Pancreas (tissue), 10 donors: ENCODE results near the gene HS6ST1. TPM values are rescaled to one million over a fixed set of nuclear protein-coding genes. Genes with fewer than 3 reads are reported as not detected.
A peak's percentile ranks its signal among the peaks of the same experiment; 100 is the strongest.

Source experiments
- ATAC-seq, 4 donors: fragments of 200-7000 bp; cut with Tn5 transposase; one replicate each; pipeline versions ENCODE4 v1.8.0 to v1.9.1; 2020; ENCODE audit warnings: mild to moderate bottlenecking in 4 of 4, moderate library complexity in 4 of 4
- DNase-seq, 6 donors: peaks; one replicate each; pipeline ENCODE4 v3.0.0-alpha.2; 2020
- FAIRE-seq: peaks from 2 replicates; lab custom pipeline; 2012; peaks lifted over from hg19 to GRCh38; lab: Jason Lieb, UNC
- H3K27ac ChIP-seq, 4 donors: fragments of 200-600 bp; sonication (generic); 1 replicate in 3 of 4; 2 replicates in 1 of 4; pipeline versions ENCODE4 v1.5.0 to v1.8.0; 2020
- H3K27me3 ChIP-seq, 4 donors: fragments of 200-600 bp; one replicate each; pipeline ENCODE4 v1.8.0; 2021
- H3K36me3 ChIP-seq, 3 donors: fragments of 200-600 bp; sonication (generic) in 1 of 3; one replicate each; pipeline versions ENCODE4 v1.5.0 to v1.8.0; 2020 to 2021
- H3K4me1 ChIP-seq, 3 donors: fragments of 200-600 bp; one replicate each; pipeline ENCODE4 v1.8.0; 2021
- H3K4me3 ChIP-seq, 4 donors: fragments of 200-600 bp; sonication (generic) in 2 of 4; one replicate each; pipeline versions ENCODE4 v1.5.0 to v1.8.0; 2020 to 2021
- H3K9me3 ChIP-seq, 4 donors: fragments of 200-600 bp; one replicate each; pipeline ENCODE4 v1.8.0; 2021
- CTCF ChIP-seq, 4 donors: fragments of 200-600 bp; sonication (generic) in 3 of 4; IDR thresholded peaks; one replicate each; pipeline versions ENCODE4 v1.5.0 to v1.8.0; 2021; ENCODE audit warnings: antibody characterized with exemption in 4 of 4
- WGBS, 2 donors: extraction: QIAGEN DNeasy Blood & Tissue Kit; methylation state at CpG; one replicate each; pipeline ENCODE4 v1.1.7; 2013; 5-methylcytosine and 5-hydroxymethylcytosine counted together
- intact Hi-C, 3 donors: fragments of 100-400 bp; cut with DNase I; formaldehyde crosslinking; loops; one replicate each; pipeline versions ENCODE4 v1.11.1 to v1.14.2; 2022
- polyA plus RNA-seq, 2 donors: library from polyadenylated mRNA; stranded (reverse); fragments of 200-250 nt; gene quantifications; one replicate each; pipeline ENCODE4 v1.2.3, GENCODE V29; 2013
- total RNA-seq, 6 donors: library from RNA; stranded (reverse); fragmentation: NEBNext Ultra II Directional in 4 of 6; extraction: Animal tissue kit (Norgen Biotek cat#: 25700) in 4 of 6; gene quantifications; one replicate each; pipeline versions ENCODE4 v1.2.1 to v1.2.4, GENCODE V29; 2021 to 2023
- donor health status: healthy with polysubstance abuse.
- donor health status: DM: no; HTN: no; CAD: no; lungs with moderate emphysema.
- donor health status: DM: no; HTN: no; CAD: no.
- donor health status: control.
- donor health status: control.
- donor health status: Bipolar disorder and iron deficiency.
- donor health status: DM: yes; HTN: yes; CAD: no.
- donor health status: DM: no; HTN: no; CAD: no.
- donor health status: DM: no; HTN: no; CAD: no.
- donor health status: DM: yes; HTN: yes; CAD: no.

HS6ST1 gene
- 10 to 100 TPM; 20.7 to 47.8 (median 25.3) TPM for total RNA-seq
- polyA plus RNA-seq, result 10 to 100 TPM; 24.5 to 28.4 TPM

- H3K27me3 ChIP-seq, result no peaks in the 10 kb centered on the region
- H3K4me3 ChIP-seq, result peak within 1 kb of the TSS; percentile 60 to 98 (median 88)
- H3K36me3 ChIP-seq, result no peaks in the 10 kb centered on the region
- peak; percentile 72 to 79 (median 78) for ATAC-seq
- peak; percentile 85 to 95 (median 90) for DNase-seq
- peaks cover 0 to 19% (median 4%) of the 10 kb centered on the region in 3 donors for H3K4me1 ChIP-seq
- no peak for FAIRE-seq
- H3K9me3 ChIP-seq, result no peaks in the 10 kb centered on the region
- WGBS, 2 donors, result 2% methylated on average over 70 to 84 of the region's 84 CpGs
- H3K27ac ChIP-seq, result peak within 1 kb of the TSS in 3 of 4 donors; percentile 46 to 50 (median 50)
- no peak for TF ChIP-seq CTCF (IDR thresholded peaks at IDR 0.05)
- intact Hi-C loops, result loop anchor here in 1 of 3 donors (5.0 kb wide), 1 partner anchor 92 kb away; no protein-coding TSS in a partner anchor
These were observed at the start of gene HS6ST1 for GRCh38 chr2:128318776-128319464. TSS of gene HS6ST1 (minus strand) at chr2:128318868. CDS start at chr2:128318563, 305 bp downstream.

GRCh38 chr2:128367601-128368359 lies 49.1 kb upstream of the HS6ST1 start:
- H3K27me3 ChIP-seq, result no peaks in the 10 kb centered on the region
- H3K4me3 ChIP-seq, result no peak overlapping the region
- 91 to 92% methylated on average over 23 of the region's 23 CpGs for WGBS, 2 donors
- no peak for ATAC-seq
- H3K4me1 ChIP-seq, result peaks cover 0 to under 1% (median 0%) of the 10 kb centered on the region in 3 donors
- TF ChIP-seq CTCF (IDR thresholded peaks at IDR 0.05), result no peak
- H3K9me3 ChIP-seq, result no peaks in the 10 kb centered on the region
- intact Hi-C loops, result no loop called here
- H3K36me3 ChIP-seq, result no peaks in the 10 kb centered on the region
- peak in 3 of 6 donors; percentile 10 to 58 (median 45) for DNase-seq
- no peak for FAIRE-seq
- no peak overlapping the region for H3K27ac ChIP-seq

- WGBS, 2 donors, result 80 to 83% methylated on average over 10 of the region's 10 CpGs
These were observed 48.2 kb upstream of the HS6ST1 start for GRCh38 chr2:128366713-128367511.

More at GRCh38 chr2:128366713-128367511, 48.2 kb upstream of the HS6ST1 start:
- no peaks in the 10 kb centered on the region for H3K36me3 ChIP-seq
- ATAC-seq (peak in 2 of 4 donors; percentile 16 to 20), FAIRE-seq (no peak), DNase-seq (peak in 2 of 6 donors; percentile 7 to 46)
- no peak for TF ChIP-seq CTCF (IDR thresholded peaks at IDR 0.05)
- no peak overlapping the region for H3K4me3 ChIP-seq
- H3K9me3 ChIP-seq, result no peaks in the 10 kb centered on the region
- H3K4me1 ChIP-seq, result peaks cover 0 to 2% (median 1%) of the 10 kb centered on the region in 3 donors
- no peaks in the 10 kb centered on the region for H3K27me3 ChIP-seq
- intact Hi-C loops, result no loop called here
- no peak overlapping the region for H3K27ac ChIP-seq
